Erythroblast (primary cell): ENCODE data around the gene ZNF638.

ENCODE experiments used
- GATA1 ChIP-seq: IDR thresholded peaks from 2 replicates; pipeline ENCODE4 v1.6.1; 2011; ENCODE audit warnings: low read depth, mild to moderate bottlenecking, control low read depth, low read length, moderate library complexity
- POLR2A ChIP-seq: IDR thresholded peaks from 2 replicates; pipeline ENCODE4 v1.6.1; 2011; ENCODE audit warnings: mild to moderate bottlenecking, low read length

GRCh38 chr2:71330155-71330554 is 1.4 kb upstream of the ZNF638 start:
- TF ChIP-seq POLR2A: no peak
- TF ChIP-seq GATA1: no peak
